Neural cell (in vitro differentiated cells): ENCODE data around the gene USP20. TPM values are rescaled to one million over a fixed set of nuclear protein-coding genes. Genes with fewer than 3 reads are reported as not detected.

Experiments
- H2AFZ ChIP-seq: fragments of 200-600, 300-800 bp; sonication (generic), shearing (Covaris generic); 2 replicates; pipeline ENCODE4 v1.6.0; 2014; ENCODE audit warnings: low read depth, mild to moderate bottlenecking, antibody characterized with exemption, low read length, moderate library complexity
- H3F3A ChIP-seq: fragments of 200-600 bp; shearing (Covaris generic); 2 replicates; pipeline ENCODE4 v1.6.1; 2016; ENCODE audit warnings: mild to moderate bottlenecking, moderate library complexity, mixed read lengths, antibody characterized with exemption, low read length; ENCODE audit not compliant: insufficient read depth, poor library complexity, severe bottlenecking
- H3K27ac ChIP-seq: fragments of 200-600, 300-800 bp; sonication (generic), shearing (Covaris generic); 2 replicates; pipeline ENCODE4 v1.5.1; 2014; ENCODE audit warnings: mild to moderate bottlenecking, low read length, moderate library complexity
- H3K27me3 ChIP-seq: fragments of 300-800, 200-600 bp; sonication (generic), shearing (Covaris generic); 2 replicates; pipeline ENCODE4 v1.6.0; 2014; ENCODE audit warnings: mild to moderate bottlenecking, low read depth, low read length, moderate library complexity; ENCODE audit not compliant: insufficient read depth
- H3K36me3 ChIP-seq: fragments of 300-800, 200-600 bp; sonication (generic), shearing (Covaris generic); 2 replicates; pipeline ENCODE4 v1.5.1; 2014; ENCODE audit warnings: mild to moderate bottlenecking, antibody characterized with exemption, low read length, moderate library complexity; ENCODE audit not compliant: insufficient read depth
- H3K4me2 ChIP-seq: fragments of 300-800, 200-600 bp; sonication (generic), shearing (Covaris generic); 2 replicates; pipeline ENCODE4 v1.6.0; 2014; ENCODE audit warnings: mild to moderate bottlenecking, low read length
- H3K4me3 ChIP-seq: fragments of 300-800, 200-600 bp; sonication (generic), shearing (Covaris generic); 2 replicates; pipeline ENCODE4 v1.5.1; 2014; ENCODE audit warnings: mild to moderate bottlenecking, low read length, moderate library complexity
- H3K79me2 ChIP-seq: fragments of 200-600 bp; shearing (Covaris generic); replicated peaks from 2 replicates; pipeline ENCODE4 v1.6.0; 2014; ENCODE audit warnings: mild to moderate bottlenecking, low read length, moderate library complexity; ENCODE audit not compliant: insufficient read depth
- H3K9ac ChIP-seq: fragments of 300-800, 200-600 bp; sonication (generic), shearing (Covaris generic); 2 replicates; pipeline ENCODE4 v1.6.1; 2016; ENCODE audit warnings: mild to moderate bottlenecking, low read length, mixed read lengths
- H3K9me2 ChIP-seq: fragments of 200-600 bp; shearing (Covaris generic); 2 replicates; pipeline ENCODE4 v1.6.1; 2016; ENCODE audit warnings: mild to moderate bottlenecking, low read length, mixed read lengths; ENCODE audit not compliant: insufficient read depth
- H3K9me3 ChIP-seq: fragments of 200-600, 300-800 bp; sonication (generic), shearing (Covaris generic); 2 replicates; pipeline ENCODE4 v1.6.1; 2016; ENCODE audit warnings: mild to moderate bottlenecking, mixed run types, low read length, moderate library complexity, mixed read lengths
- H4K20me1 ChIP-seq: fragments of 200-600 bp; shearing (Covaris generic); 2 replicates; pipeline ENCODE4 v1.6.1; 2016; ENCODE audit warnings: mild to moderate bottlenecking, mixed run types; ENCODE audit not compliant: insufficient read depth
- CTCF ChIP-seq: fragments of 450-650 bp; IDR thresholded peaks from 2 replicates; pipeline ENCODE4 v1.5.1; 2014; ENCODE audit warnings: antibody characterized with exemption, mild to moderate bottlenecking, moderate library complexity; ENCODE audit not compliant: poor library complexity, severe bottlenecking
- EP300 ChIP-seq: fragments of 450-650 bp; conservative IDR thresholded peaks from 2 replicates; pipeline ENCODE4 v1.6.1; 2014; ENCODE audit warnings: antibody characterized with exemption, mild to moderate bottlenecking, moderate library complexity; ENCODE audit not compliant: poor library complexity, severe bottlenecking
- EZH2 ChIP-seq: fragments of 200-600, 300-800 bp; shearing (Covaris generic), sonication (generic); IDR thresholded peaks from 2 replicates; pipeline ENCODE4 v1.6.1; 2014; ENCODE audit warnings: antibody characterized with exemption, low read length, borderline replicate concordance, mild to moderate bottlenecking; ENCODE audit not compliant: insufficient read depth, poor library complexity, severe bottlenecking
- MXI1 ChIP-seq: fragments of 450-650 bp; conservative IDR thresholded peaks from 2 replicates; pipeline ENCODE4 v1.6.1; 2014; ENCODE audit warnings: antibody characterized with exemption, mild to moderate bottlenecking; ENCODE audit not compliant: poor library complexity, severe bottlenecking
- POLR2AphosphoS5 ChIP-seq: IDR thresholded peaks from 2 replicates; pipeline ENCODE4 v1.6.1; 2012
- RAD21 ChIP-seq: fragments of 450-650 bp; conservative IDR thresholded peaks from 2 replicates; pipeline ENCODE4 v1.6.1; 2014; ENCODE audit warnings: antibody characterized with exemption, mild to moderate bottlenecking, moderate library complexity
- REST ChIP-seq: IDR thresholded peaks from 2 replicates; pipeline ENCODE4 v1.6.1; 2012; ENCODE audit warnings: borderline replicate concordance
- SMC3 ChIP-seq: fragments of 450-650 bp; conservative IDR thresholded peaks from 2 replicates; pipeline ENCODE4 v1.6.1; 2014; ENCODE audit warnings: antibody characterized with exemption, mild to moderate bottlenecking, moderate library complexity; ENCODE audit not compliant: poor library complexity
- TAF1 ChIP-seq: IDR thresholded peaks from 2 replicates; pipeline ENCODE4 v1.6.1; 2012; ENCODE audit warnings: low read depth
- polyA plus RNA-seq: library from polyadenylated mRNA; depleted of rRNA; stranded (reverse); fragments of >200 nt; gene quantifications from 2 replicates; pipeline ENCODE4 v1.2.3, GENCODE V29; 2014

USP20 gene
- polyA plus RNA-seq, 1 donor from 2014 or later, result 39.8 TPM

GRCh38 chr9:129879991-129880653 lies 44.9 kb downstream of the USP20 start:
- H3K9me3 ChIP-seq, result no peaks in the 10 kb centered on the region
- H3F3A ChIP-seq, result no peaks in the 10 kb centered on the region
- H3K9me2 ChIP-seq, result no peaks in the 10 kb centered on the region
- no peak overlapping the region for H3K9ac ChIP-seq
- H3K79me2 ChIP-seq, result no peaks in the 10 kb centered on the region
- no peaks in the 10 kb centered on the region for H3K27me3 ChIP-seq
- H3K27ac ChIP-seq, result no peak overlapping the region
- H4K20me1 ChIP-seq, result no peaks in the 10 kb centered on the region
- TF ChIP-seq EP300 (no peak), RAD21 (no peak), REST (no peak), MXI1 (no peak), TAF1 (no peak), SMC3 (no peak), POLR2AphosphoS5 (no peak), CTCF (no peak), EZH2 (no peak)
- H3K4me3 ChIP-seq, result no peak overlapping the region
- H2AFZ ChIP-seq, result no peak overlapping the region
- no peaks in the 10 kb centered on the region for H3K36me3 ChIP-seq
- no peak overlapping the region for H3K4me2 ChIP-seq

- Histone ChIP-seq H3K4me3 (no peak overlapping the region), H3K9me2 (no peaks in the 10 kb centered on the region), H3K36me3 (no peaks in the 10 kb centered on the region), H3K9me3 (no peaks in the 10 kb centered on the region), H3F3A (no peaks in the 10 kb centered on the region), H3K79me2 (no peaks in the 10 kb centered on the region), H3K27ac (no peak overlapping the region), H3K9ac (no peak overlapping the region), H3K27me3 (no peaks in the 10 kb centered on the region), H4K20me1 (no peaks in the 10 kb centered on the region), H2AFZ (no peak overlapping the region), H3K4me2 (no peak overlapping the region)
- no peak for TF ChIP-seq EZH2
Observed at GRCh38 chr9:129880654-129881546, 45.6 kb downstream of the USP20 start.
